ENCODE data around the gene ZNF680. TPM values are rescaled to one million over a fixed set of nuclear protein-coding genes. Genes with fewer than 3 reads are reported as not detected.

ZNF680 gene
- total and polyA plus RNA-seq, 2 of the 4 experiments (the other 2 are of a cell fraction) = 1.5 to 3.9 TPM

DNA sequence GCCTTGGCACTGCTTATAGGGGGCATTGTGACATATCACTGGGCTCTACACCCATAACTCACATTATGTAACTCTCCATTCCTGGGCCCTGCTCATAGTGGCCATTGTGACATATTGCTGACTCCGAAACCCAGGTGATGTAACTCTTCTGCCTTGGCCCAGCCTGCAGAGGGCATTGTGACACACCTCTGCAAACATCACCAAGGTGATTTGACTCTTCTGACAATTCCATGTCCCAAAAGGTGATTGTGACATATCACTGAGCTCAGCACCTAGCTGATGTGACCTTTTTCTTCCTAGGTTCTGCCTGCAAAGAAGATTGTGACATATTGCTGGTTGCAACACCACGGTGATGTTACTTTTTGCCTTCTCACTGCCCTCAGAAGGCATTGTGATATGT is 36.5 kb upstream of the ZNF680 start:
- Histone ChIP-seq H4K91ac (ENCODE audit: insufficient read depth, low read depth, low read length) (no peak overlapping the region), H2AK5ac (ENCODE audit: low read depth, low read length) (no peak overlapping the region), H4K5ac (ENCODE audit: low read depth, low read length) (no peak overlapping the region), H2AFZ (replicated peaks; ENCODE audit: low read length, poor library complexity) (no peak overlapping the region), H3K23ac (ENCODE audit: low read depth, low read length) (no peak overlapping the region), H3K79me1 (ENCODE audit: low read depth in 1 of 2, low read length in 2 of 2) (no peaks in the 10 kb centered on the region), H3K14ac (replicated peaks; ENCODE audit: low read depth, low read length) (no peak overlapping the region), H3K4ac (ENCODE audit: low read depth, low read length) (no peak overlapping the region), H3K18ac (ENCODE audit: low read depth, low read length) (no peak overlapping the region), H3K4me3 (ENCODE audit: insufficient read depth, low read depth, low read length) (no peak overlapping the region), H3K56ac (ENCODE audit: extremely low read depth, insufficient read depth, low read length) (no peak overlapping the region), H3K4me2 (ENCODE audit: low read depth, low read length) (no peak overlapping the region), H3K36me3 (ENCODE audit: control insufficient read depth, insufficient read depth, low read length) (no peaks in the 10 kb centered on the region), H3K9me1 (ENCODE audit: insufficient read depth, low read length) (no peaks in the 10 kb centered on the region), H3K9me3 (ENCODE audit: control insufficient read depth, insufficient read depth, low read length) (0 out of 2 replicates have a peak, but pooled peaks cover 4% of the 10 kb centered on the region), H4K20me1 (ENCODE audit: insufficient read depth, low read length) (no peaks in the 10 kb centered on the region), H3K27me3 (ENCODE audit: control insufficient read depth, insufficient read depth, low read length) (no peaks in the 10 kb centered on the region), H2BK15ac (ENCODE audit: low read depth, low read length) (no peak overlapping the region), H2BK20ac (ENCODE audit: low read depth, low read length) (no peak overlapping the region), H2BK5ac (ENCODE audit: low read depth, low read length, poor library complexity, severe bottlenecking) (no peak overlapping the region), H3K4me1 (ENCODE audit: control insufficient read depth, insufficient read depth, low read length) (no peaks in the 10 kb centered on the region), H2AK9ac (replicated peaks; ENCODE audit: low read depth, low read length, poor library complexity) (no peak overlapping the region), H2BK120ac (ENCODE audit: low read depth, low read length) (no peak overlapping the region), H4K8ac (ENCODE audit: low read depth in 2 of 2, low read length in 2 of 2) (no peak overlapping the region), H3K27ac (ENCODE audit: insufficient read depth, low read length) (no peak overlapping the region), H3K9ac (ENCODE audit: low read depth, low read length) (no peak overlapping the region)
- intact Hi-C loops (cut with micrococcal nuclease) = no loop called here
- ATAC-seq (ENCODE audit: low read depth) (no peak), DNase-seq (no peak)
- in situ Hi-C loops (cut with MboI; ENCODE audit: low sequenced_read_pairs) = no loop called here
- ChIA-PET POLR2A (ENCODE audit: unreplicated experiment) (no interaction called here), CTCF (no interaction called here)
- no TSS peak for BruUV-seq (replicated peaks)
- WGBS, 2 experiments (ENCODE audit: extremely low coverage in 2 of 2, insufficient read length in 1 of 2) = no CpG with 5 or more reads among the region's 2 CpGs
- TF ChIP-seq RAD21 (IDR thresholded peaks at IDR 0.05; ENCODE audit: low read length) (no peak), RCOR1 (IDR thresholded peaks at IDR 0.05; ENCODE audit: insufficient replicate concordance, low read length) (no peak), SMC3 (IDR thresholded peaks at IDR 0.05; ENCODE audit: low read depth, low read length) (no peak), MAZ (IDR thresholded peaks at IDR 0.05; ENCODE audit: borderline replicate concordance, low read depth, low read length) (no peak), POLR2A (IDR thresholded peaks at IDR 0.05; ENCODE audit: low read depth, low read length) (no peak), CTCF (conservative IDR thresholded peaks at IDR 0.05; ENCODE audit: low read depth, low read length) (no peak), FOS (IDR thresholded peaks at IDR 0.05; ENCODE audit: low read depth, low read length) (no peak), RFX5 (IDR thresholded peaks at IDR 0.05; ENCODE audit: low read depth, low read length) (no peak), NFE2L2 (IDR thresholded peaks at IDR 0.05; ENCODE audit: low read depth, low read length) (no peak), MXI1 (IDR thresholded peaks at IDR 0.05; ENCODE audit: borderline replicate concordance, low read depth, low read length) (no peak)
- TF ChIP-seq, protein P1, sequence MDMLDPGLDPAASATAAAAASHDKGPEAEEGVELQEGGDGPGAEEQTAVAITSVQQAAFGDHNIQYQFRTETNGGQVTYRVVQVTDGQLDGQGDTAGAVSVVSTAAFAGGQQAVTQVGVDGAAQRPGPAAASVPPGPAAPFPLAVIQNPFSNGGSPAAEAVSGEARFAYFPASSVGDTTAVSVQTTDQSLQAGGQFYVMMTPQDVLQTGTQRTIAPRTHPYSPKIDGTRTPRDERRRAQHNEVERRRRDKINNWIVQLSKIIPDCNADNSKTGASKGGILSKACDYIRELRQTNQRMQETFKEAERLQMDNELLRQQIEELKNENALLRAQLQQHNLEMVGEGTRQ (IDR thresholded peaks at IDR 0.05; ENCODE audit: low read depth, low read length) = no peak
- dilution Hi-C loops (cut with HindIII; ENCODE audit: low sequenced_read_pairs, unreplicated experiment) = no loop called here
